Caco-2 (cell line): Measurements from ENCODE around the gene CFAP119. TPM values are rescaled to one million over a fixed set of nuclear protein-coding genes. Genes with fewer than 3 reads are reported as not detected.
A peak's percentile ranks its signal among the peaks of the same experiment; 100 is the strongest.

Experiments
- BruUV-seq: library from RNA; stranded (reverse); fragments of 400-500 nt; replicated peaks from 2 replicates; lab custom pipeline; 2021; lab: Mats Ljungman, UMichigan
- CTCF ChIA-PET: fragments of 300-600 bp; sonication (Branson Sonifier 250); formaldehyde crosslinking; loops from one replicate; lab custom pipeline; 2022; ENCODE audit warnings: antibody characterized with exemption; lab: Charles Lee
- POLR2A ChIA-PET: fragments of 300-600 bp; sonication (Branson Sonifier 250); formaldehyde crosslinking; loops from one replicate; lab custom pipeline; 2022; ENCODE audit warnings: antibody characterized with exemption; lab: Charles Lee
- DNase-seq, 2 experiments: peaks; one replicate each; pipeline versions ENCODE4 v3.0.0 to v3.0.0-alpha.2; 2020 to 2022
- H3K27me3 ChIP-seq: replicated peaks from 2 replicates; pipeline ENCODE4 v1.6.0; 2011; ENCODE audit warnings: low read length; ENCODE audit not compliant: control insufficient read depth, insufficient read depth
- H3K36me3 ChIP-seq: 2 replicates; pipeline ENCODE4 v1.5.1; 2011; ENCODE audit warnings: low read length; ENCODE audit not compliant: control insufficient read depth, insufficient read depth
- H3K4me1 ChIP-seq: fragments of 250-450 bp; sonication (Bioruptor Pico); 2 replicates; pipeline ENCODE4 v1.5.1; 2020; ENCODE audit warnings: mild to moderate bottlenecking
- H3K4me3 ChIP-seq: 2 replicates; pipeline ENCODE4 v1.5.1; 2011; ENCODE audit warnings: low read depth, mild to moderate bottlenecking, control low read depth, low read length
- H3K9me3 ChIP-seq: fragments of 250-450 bp; sonication (Bioruptor Pico); 2 replicates; pipeline ENCODE4 v1.5.1; 2020; ENCODE audit warnings: mild to moderate bottlenecking, moderate library complexity
- H3K27ac Mint-ChIP-seq: one replicate; pipeline ENCODE4 v1.8.0; 2022; ENCODE audit warnings: mixed read lengths; ENCODE audit not compliant: unreplicated experiment
- H3K27me3 Mint-ChIP-seq: one replicate; pipeline ENCODE4 v1.8.0; 2022; ENCODE audit warnings: mixed read lengths; ENCODE audit not compliant: insufficient read depth, unreplicated experiment
- H3K36me3 Mint-ChIP-seq: one replicate; pipeline ENCODE4 v1.8.0; 2022; ENCODE audit warnings: mild to moderate bottlenecking, mixed read lengths; ENCODE audit not compliant: insufficient read depth, unreplicated experiment
- H3K4me1 Mint-ChIP-seq: one replicate; pipeline ENCODE4 v1.8.0; 2022; ENCODE audit warnings: low read depth, mixed read lengths; ENCODE audit not compliant: unreplicated experiment
- H3K4me3 Mint-ChIP-seq: one replicate; pipeline ENCODE4 v1.8.0; 2022; ENCODE audit warnings: mild to moderate bottlenecking, moderate library complexity, mixed read lengths; ENCODE audit not compliant: unreplicated experiment
- H3K9me3 Mint-ChIP-seq: one replicate; pipeline ENCODE4 v1.8.0; 2022; ENCODE audit warnings: mixed read lengths; ENCODE audit not compliant: unreplicated experiment
- intact Hi-C: fragments of 100-400 bp; cut with micrococcal nuclease; formaldehyde crosslinking; loops from one replicate; pipeline ENCODE4 v1.10.0; 2022; ENCODE audit not compliant: unreplicated experiment
- total RNA-seq: library from RNA; stranded (reverse); gene quantifications from 2 replicates; pipeline ENCODE4 v1.2.3, GENCODE V29; 2022
- TF ChIP-seq, protein P1 (sequence below), 2 experiments: fragments of 200-600 bp in 1 of 2; IDR thresholded peaks; 1 replicate in 1 of 2; 2 replicates in 1 of 2; pipeline versions ENCODE4 v1.5.1 to v1.8.0; 2011 to 2022; ENCODE audit warnings: antibody characterized with exemption in 1 of 2, control low read depth in 1 of 2, inconsistent platforms in 1 of 2, low read depth in 1 of 2, low read length in 1 of 2, mild to moderate bottlenecking in 1 of 2, moderate library complexity in 1 of 2; ENCODE audit not compliant: insufficient read depth in 1 of 2, severe bottlenecking in 1 of 2, unreplicated experiment in 1 of 2

CFAP119 gene
- total RNA-seq, 1 experiment from 2014 or later, result 4.0 TPM

DNA sequence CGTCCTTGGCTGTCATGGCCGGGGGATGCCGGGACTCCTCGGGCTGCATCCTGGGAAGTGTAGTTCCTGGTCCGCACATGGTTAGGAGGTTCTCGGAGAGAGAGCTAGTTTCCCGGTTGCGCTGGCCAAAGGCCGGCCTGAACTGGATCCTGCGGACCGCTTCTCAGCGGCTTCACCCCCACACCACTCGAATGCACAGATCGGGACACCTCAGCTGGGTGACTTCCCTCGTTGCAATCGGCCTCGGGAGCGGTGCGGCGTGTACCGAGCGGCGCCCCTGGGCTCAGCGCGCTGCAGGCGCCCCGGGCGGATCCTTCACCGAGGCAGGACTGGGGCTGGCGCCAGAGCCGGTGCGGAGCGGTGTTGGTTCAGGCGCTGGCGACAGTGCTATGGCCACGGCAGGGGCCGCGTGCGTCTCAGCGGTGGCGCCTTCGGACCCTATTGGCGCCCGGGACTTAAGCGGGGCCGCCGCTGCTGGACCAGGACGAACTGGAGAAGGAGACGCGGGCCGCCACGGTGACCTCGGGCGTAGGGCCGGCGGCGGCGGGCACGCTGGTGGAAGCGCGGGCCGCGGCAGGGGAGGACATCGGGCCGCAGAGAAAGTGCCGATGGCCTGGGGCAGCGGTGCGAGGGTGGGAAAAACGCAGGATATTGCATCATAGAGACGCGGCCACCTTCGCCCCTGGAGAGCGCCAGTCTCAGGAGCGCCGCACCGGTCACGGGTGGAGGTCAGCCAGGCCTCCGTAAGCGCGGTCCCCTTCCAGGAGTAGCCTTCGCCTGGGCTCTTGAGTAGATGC, 13.7 kb upstream of the CFAP119 start:
- Mint-ChIP-seq H3K36me3 (peaks cover 76% of the 10 kb centered on the region), H3K4me3 (peak overlapping the region; percentile 75), H3K27me3 (no peaks in the 10 kb centered on the region), H3K9me3 (no peaks in the 10 kb centered on the region), H3K4me1 (peaks cover 10% of the 10 kb centered on the region), H3K27ac (peak overlapping the region; percentile 91)
- H3K36me3 ChIP-seq, result peaks cover 3% of the 10 kb centered on the region
- H3K4me1 ChIP-seq, result peaks cover 12% of the 10 kb centered on the region
- H3K9me3 ChIP-seq, result no peaks in the 10 kb centered on the region
- peak overlapping the region; percentile 70 for H3K4me3 ChIP-seq
- intact Hi-C loops, result loop anchor here (1.0 to 2.0 kb wide), 3 partner anchors 13 to 147 kb away; partner anchors contain the start of genes CFAP119 and RNF40
- H3K27me3 ChIP-seq, result no peaks in the 10 kb centered on the region
- TF ChIP-seq, protein P1, sequence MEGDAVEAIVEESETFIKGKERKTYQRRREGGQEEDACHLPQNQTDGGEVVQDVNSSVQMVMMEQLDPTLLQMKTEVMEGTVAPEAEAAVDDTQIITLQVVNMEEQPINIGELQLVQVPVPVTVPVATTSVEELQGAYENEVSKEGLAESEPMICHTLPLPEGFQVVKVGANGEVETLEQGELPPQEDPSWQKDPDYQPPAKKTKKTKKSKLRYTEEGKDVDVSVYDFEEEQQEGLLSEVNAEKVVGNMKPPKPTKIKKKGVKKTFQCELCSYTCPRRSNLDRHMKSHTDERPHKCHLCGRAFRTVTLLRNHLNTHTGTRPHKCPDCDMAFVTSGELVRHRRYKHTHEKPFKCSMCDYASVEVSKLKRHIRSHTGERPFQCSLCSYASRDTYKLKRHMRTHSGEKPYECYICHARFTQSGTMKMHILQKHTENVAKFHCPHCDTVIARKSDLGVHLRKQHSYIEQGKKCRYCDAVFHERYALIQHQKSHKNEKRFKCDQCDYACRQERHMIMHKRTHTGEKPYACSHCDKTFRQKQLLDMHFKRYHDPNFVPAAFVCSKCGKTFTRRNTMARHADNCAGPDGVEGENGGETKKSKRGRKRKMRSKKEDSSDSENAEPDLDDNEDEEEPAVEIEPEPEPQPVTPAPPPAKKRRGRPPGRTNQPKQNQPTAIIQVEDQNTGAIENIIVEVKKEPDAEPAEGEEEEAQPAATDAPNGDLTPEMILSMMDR (IDR thresholded peaks at IDR 0.05; ENCODE audit: insufficient read depth in 1 of 2, low read depth in 1 of 2, low read length in 1 of 2, severe bottlenecking in 1 of 2, unreplicated experiment in 1 of 2), result no peak
- CTCF ChIA-PET, result interaction anchor here (1.0 to 1.5 kb wide), 3 partner anchors 11 to 18 kb away, joined by 3 to 4 read pairs (median 4); partner anchors contain the start of gene ZNF629
- peak; percentile 86 to 87 for DNase-seq
- POLR2A ChIA-PET, result interaction anchor here (0.6 to 1.5 kb wide), 8 partner anchors 11 to 67 kb away, joined by 3 to 10 read pairs (median 4); partner anchors contain the start of genes PHKG2 and ZNF629
- BruUV-seq, result no TSS peak

DNA sequence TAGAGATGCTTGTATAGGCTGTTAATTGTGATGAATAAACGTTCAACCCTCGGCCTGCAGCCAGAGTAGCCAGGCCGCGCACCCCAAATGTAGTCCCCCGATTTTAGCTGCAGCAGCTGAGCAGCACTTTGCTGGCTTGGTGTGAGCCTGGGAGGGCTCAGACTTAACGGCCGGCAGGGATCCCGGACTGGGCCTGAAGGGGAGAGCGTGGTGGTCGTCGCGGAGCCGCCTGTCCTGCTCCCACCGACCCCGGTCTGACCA, 13.2 kb upstream of the CFAP119 start:
- peak overlapping the region; percentile 70 for H3K4me3 ChIP-seq

More for the DNA sequence above, 13.2 kb upstream of the CFAP119 start:
- Histone ChIP-seq H3K4me1 (peaks cover 12% of the 10 kb centered on the region), H3K36me3 (peaks cover 3% of the 10 kb centered on the region), H3K9me3 (no peaks in the 10 kb centered on the region), H3K27me3 (no peaks in the 10 kb centered on the region)
- Mint-ChIP-seq H3K9me3 (no peaks in the 10 kb centered on the region), H3K27ac (peak overlapping the region; percentile 91), H3K27me3 (no peaks in the 10 kb centered on the region), H3K36me3 (peaks cover 81% of the 10 kb centered on the region), H3K4me1 (peaks cover 10% of the 10 kb centered on the region), H3K4me3 (peak overlapping the region; percentile 75)
- ChIA-PET POLR2A (interaction anchor here (0.6 to 1.5 kb wide), 6 partner anchors 12 to 68 kb away, joined by 3 to 10 read pairs (median 3); partner anchors contain the start of genes PHKG2 and ZNF629), CTCF (interaction anchor here (1.0 to 1.5 kb wide), 3 partner anchors 12 to 17 kb away, joined by 3 to 4 read pairs (median 4); partner anchors contain the start of gene ZNF629)
- intact Hi-C loops, result loop anchor here (1.0 to 2.0 kb wide), 3 partner anchors 13 to 147 kb away; partner anchors contain the start of genes CFAP119 and RNF40
- BruUV-seq, result TSS peak; percentile 15
- TF ChIP-seq, protein P1 (IDR thresholded peaks at IDR 0.05; ENCODE audit: insufficient read depth in 1 of 2, low read depth in 1 of 2, low read length in 1 of 2, severe bottlenecking in 1 of 2, unreplicated experiment in 1 of 2), result no peak
- peak in 1 of 2 experiments; percentile 13 for DNase-seq
